BJ (cell line): ENCODE measurements around the gene ALG1. TPM values are rescaled to one million over a fixed set of nuclear protein-coding genes. Genes with fewer than 3 reads are reported as not detected.

Experiments used
- CTCF ChIA-PET: fragments of 350-600 bp; formaldehyde crosslinking; extraction: SDS; loops from one replicate; lab custom pipeline; 2021; ENCODE audit warnings: antibody characterized with exemption, inconsistent platforms; lab: Yijun Ruan, JAX
- POLR2A ChIA-PET: fragments of 300-600 bp; sonication (Branson Sonifier 250); formaldehyde crosslinking; extraction: SDS; loops from one replicate; lab custom pipeline; 2021; ENCODE audit warnings: antibody characterized with exemption; lab: Charles Lee
- DNase-seq: peaks from one replicate; pipeline ENCODE4 v3.0.0-alpha.2; 2011; ENCODE audit warnings: low read depth
- H3K27me3 ChIP-seq: 2 replicates; pipeline ENCODE4 v1.6.0; 2011; ENCODE audit warnings: low read length; ENCODE audit not compliant: control insufficient read depth, insufficient read depth
- H3K36me3 ChIP-seq: 2 replicates; pipeline ENCODE4 v1.5.1; 2011; ENCODE audit warnings: low read length; ENCODE audit not compliant: control insufficient read depth, insufficient read depth
- H3K4me3 ChIP-seq: 2 replicates; pipeline ENCODE4 v1.5.1; 2011; ENCODE audit warnings: low read depth, mild to moderate bottlenecking, control low read depth, low read length
- CTCF ChIP-seq: IDR thresholded peaks from 2 replicates; pipeline ENCODE4 v1.5.1; 2011; ENCODE audit warnings: low read depth, mild to moderate bottlenecking, control low read depth, inconsistent platforms, low read length, moderate library complexity; ENCODE audit not compliant: insufficient read depth
- polyA minus RNA-seq: library from RNA; depleted of rRNA, polyadenylated mRNA; stranded (reverse); fragments of >200 nt; gene quantifications from 2 replicates; pipeline ENCODE4 v1.2.3, GENCODE V29; 2011; rRNA and poly(A)+ RNA removed
- polyA plus RNA-seq: library from polyadenylated mRNA; depleted of rRNA; stranded (reverse); fragments of >200 nt; gene quantifications from 2 replicates; pipeline ENCODE4 v1.2.3, GENCODE V29; 2011; rRNA removed

Gene ALG1, protein sequence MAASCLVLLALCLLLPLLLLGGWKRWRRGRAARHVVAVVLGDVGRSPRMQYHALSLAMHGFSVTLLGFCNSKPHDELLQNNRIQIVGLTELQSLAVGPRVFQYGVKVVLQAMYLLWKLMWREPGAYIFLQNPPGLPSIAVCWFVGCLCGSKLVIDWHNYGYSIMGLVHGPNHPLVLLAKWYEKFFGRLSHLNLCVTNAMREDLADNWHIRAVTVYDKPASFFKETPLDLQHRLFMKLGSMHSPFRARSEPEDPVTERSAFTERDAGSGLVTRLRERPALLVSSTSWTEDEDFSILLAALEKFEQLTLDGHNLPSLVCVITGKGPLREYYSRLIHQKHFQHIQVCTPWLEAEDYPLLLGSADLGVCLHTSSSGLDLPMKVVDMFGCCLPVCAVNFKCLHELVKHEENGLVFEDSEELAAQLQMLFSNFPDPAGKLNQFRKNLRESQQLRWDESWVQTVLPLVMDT
- polyA plus RNA-seq = 55.8 and 63.1 TPM in 2 replicates
- 36.4 and 73.6 TPM in 2 replicates for polyA minus RNA-seq

- peak; percentile 19 for DNase-seq
- H3K27me3 ChIP-seq = no peaks in the 10 kb centered on the region; the same call in 1 of the 2 replicates
- peaks cover 8% of the 10 kb centered on the region; the same call in 1 of the 2 replicates for H3K36me3 ChIP-seq
- peak within 1 kb of the TSS; percentile 72 for H3K4me3 ChIP-seq
- POLR2A ChIA-PET = no interaction called here
- CTCF ChIA-PET = interaction anchor here (2.4 kb wide), 1 partner anchor 20 kb away, joined by 12 read pairs; no protein-coding TSS in a partner anchor
- TF ChIP-seq CTCF = no peak
Measured at GRCh38 chr16:5071681-5072333, at the start of gene ALG1. Gene ALG1 (plus strand): TSS chr16:5071843. CDS start chr16:5071850, 7 bp downstream.

GRCh38 chr16:5022521-5022920 is 49.1 kb upstream of the ALG1 start:
- DNase-seq = no peak
- Histone ChIP-seq H3K27me3 (peaks cover 4% of the 10 kb centered on the region; the same call in 1 of the 2 replicates), H3K4me3 (no peak overlapping the region), H3K36me3 (peaks cover 1% of the 10 kb centered on the region; the same call in 1 of the 2 replicates)
- no peak for TF ChIP-seq CTCF
- CTCF ChIA-PET = no interaction called here
- POLR2A ChIA-PET = no interaction called here

GRCh38 chr16:5024632-5025031 is 47.0 kb upstream of the ALG1 start:
- ChIA-PET CTCF (no interaction called here), POLR2A (no interaction called here)
- no peak overlapping the region for H3K4me3 ChIP-seq
- no peak for TF ChIP-seq CTCF
- DNase-seq = no peak
- H3K27me3 ChIP-seq = peaks cover 2% of the 10 kb centered on the region; the same call in 1 of the 2 replicates
- peaks cover 3% of the 10 kb centered on the region for H3K36me3 ChIP-seq

GRCh38 chr16:5025171-5025632 is 46.4 kb upstream of the ALG1 start:
- no peak for DNase-seq
- POLR2A ChIA-PET = no interaction called here
- CTCF ChIA-PET = no interaction called here
- Histone ChIP-seq H3K27me3 (no peaks in the 10 kb centered on the region), H3K4me3 (no peak overlapping the region), H3K36me3 (peaks cover 3% of the 10 kb centered on the region)
- peak; percentile 46 for TF ChIP-seq CTCF

- ChIA-PET CTCF (interaction anchor here (0.6 kb wide), 1 partner anchor 48 kb away, joined by 5 read pairs; no protein-coding TSS in a partner anchor), POLR2A (no interaction called here)
- no peaks in the 10 kb centered on the region for H3K27me3 ChIP-seq
- H3K4me3 ChIP-seq = no peak overlapping the region
- no peak for DNase-seq
- peaks cover 3% of the 10 kb centered on the region for H3K36me3 ChIP-seq
- no peak for TF ChIP-seq CTCF
Measured at GRCh38 chr16:5026664-5027063, 45.0 kb upstream of the ALG1 start.
